Renal cortex interstitium (tissue), 11 donors: ENCODE results near the gene TMEM179. TPM values are rescaled to one million over a fixed set of nuclear protein-coding genes. Genes with fewer than 3 reads are reported as not detected.

ENCODE experiments used
- DNase-seq, 11 donors: peaks; one replicate each; pipeline ENCODE4 v3.0.0-alpha.2; 2013; ENCODE audit warnings: low read depth in 9 of 11, low spot score in 4 of 11; ENCODE audit errors: extremely low read depth in 1 of 11
- polyA plus RNA-seq, 3 donors: library from polyadenylated mRNA; unstranded; fragments of 120-200 nt; gene quantifications; one replicate each; pipeline ENCODE4 v1.2.1, GENCODE V29; 2013; ENCODE audit not compliant: insufficient read length in 3 of 3

Gene TMEM179
- polyA plus RNA-seq, 3 donors: 0.56 to 0.90 (median 0.82) TPM

DNA sequence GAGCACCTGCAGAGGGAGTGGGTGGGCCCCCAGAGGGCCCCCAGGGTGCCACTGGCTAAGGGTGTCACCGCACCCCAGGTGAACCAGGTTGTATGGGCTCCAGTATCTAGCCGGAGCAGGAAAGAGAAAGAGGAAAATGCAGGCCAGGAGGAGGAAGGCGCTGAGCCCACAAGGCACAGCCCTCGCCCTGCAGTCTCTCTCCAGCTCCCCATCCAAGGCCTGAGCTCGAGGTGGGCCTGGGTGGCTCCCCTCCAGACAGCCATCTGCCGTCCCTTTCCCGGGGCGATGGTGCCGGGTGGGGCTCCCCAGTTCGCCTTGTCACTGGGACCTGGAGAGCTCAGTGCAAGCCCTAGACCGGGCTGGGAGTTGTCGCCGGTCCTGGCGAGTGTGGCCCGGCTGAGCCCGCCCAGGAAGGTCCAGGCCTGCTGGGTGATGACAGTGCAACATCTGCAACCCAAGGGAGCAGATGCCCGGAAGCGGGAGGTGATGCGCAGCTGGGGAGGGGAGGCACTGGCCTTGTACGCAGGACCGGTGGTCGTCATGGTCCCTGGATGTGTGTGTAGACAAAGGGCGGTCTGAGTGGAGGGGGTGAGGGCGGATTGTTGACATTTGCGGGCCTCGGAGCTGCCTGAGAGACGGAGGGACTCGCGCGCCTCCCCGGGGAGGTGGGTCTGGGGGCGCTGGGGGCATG is 716 bp downstream of the TMEM179 start:
- no peak for DNase-seq

DNA sequence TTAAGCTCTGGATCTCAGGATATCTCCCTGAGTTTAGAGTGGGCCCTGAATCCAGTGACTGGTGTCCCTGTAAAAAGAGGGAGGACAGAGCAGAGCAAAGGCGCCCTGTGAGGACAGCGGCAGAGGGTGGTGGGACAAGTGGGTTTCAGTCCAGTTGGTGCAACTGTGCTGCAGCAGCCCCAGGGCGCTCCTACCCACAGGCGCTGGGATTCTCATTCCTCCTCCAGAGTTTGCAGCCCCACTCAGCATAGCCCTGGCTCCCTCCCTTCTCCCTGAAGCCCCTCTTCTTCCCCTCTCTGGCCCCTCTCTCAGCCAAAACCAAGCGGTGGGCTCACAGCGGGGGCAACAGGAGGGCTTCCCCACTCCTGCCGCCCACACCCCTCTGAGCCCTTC is 1.6 kb downstream of the TMEM179 start:
- DNase-seq: no peak

DNA sequence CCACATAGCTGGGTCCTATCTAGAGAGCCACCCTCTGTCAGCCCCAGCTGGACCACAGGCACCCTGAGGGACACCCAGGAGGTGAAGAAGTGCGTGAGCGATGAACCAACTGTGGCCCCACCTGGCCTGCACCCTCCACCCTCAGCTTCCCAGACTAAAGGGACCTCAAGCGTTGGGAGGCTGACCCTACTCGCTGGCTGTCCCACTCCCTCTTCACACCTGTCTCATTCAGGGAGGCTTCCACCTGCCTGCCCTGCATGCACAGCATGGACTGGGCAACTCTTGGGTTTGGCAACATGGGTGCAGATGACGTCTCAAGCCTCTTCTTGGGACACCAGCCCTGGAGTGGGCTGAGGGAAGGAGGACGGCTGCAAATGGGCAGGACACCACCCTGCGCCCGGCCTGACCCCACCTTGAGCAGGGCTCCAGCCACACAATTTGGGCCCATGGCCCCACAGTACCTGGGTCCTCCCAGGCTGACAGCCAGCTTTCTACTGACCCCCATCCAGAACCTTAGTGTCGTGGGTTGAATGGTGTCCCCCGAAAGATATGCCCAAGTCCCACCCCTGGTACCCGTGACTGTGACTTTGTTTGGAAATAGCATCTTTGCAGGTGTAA is 2.1 kb downstream of the TMEM179 start:
- no peak for DNase-seq

DNA sequence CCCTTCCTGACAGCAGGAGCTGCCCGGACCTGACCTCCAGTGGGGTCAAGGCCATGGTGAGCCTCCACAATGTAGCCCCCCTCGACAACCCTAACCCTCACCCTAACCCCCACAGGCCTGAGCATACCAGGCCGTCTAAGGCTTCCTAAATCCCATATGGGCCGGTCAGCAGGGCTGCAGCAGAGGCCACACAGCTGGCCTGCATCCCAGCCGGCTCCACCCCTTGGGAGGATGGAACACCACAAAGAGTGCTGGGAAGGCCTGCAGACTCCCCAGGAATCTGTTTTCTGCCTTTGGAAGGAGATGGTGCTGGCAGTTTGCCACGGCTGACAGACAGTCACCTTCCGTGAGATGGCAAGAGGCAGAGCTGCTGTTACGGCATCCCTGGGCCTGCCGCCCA is 2.8 kb downstream of the TMEM179 start:
- no peak for DNase-seq

DNA sequence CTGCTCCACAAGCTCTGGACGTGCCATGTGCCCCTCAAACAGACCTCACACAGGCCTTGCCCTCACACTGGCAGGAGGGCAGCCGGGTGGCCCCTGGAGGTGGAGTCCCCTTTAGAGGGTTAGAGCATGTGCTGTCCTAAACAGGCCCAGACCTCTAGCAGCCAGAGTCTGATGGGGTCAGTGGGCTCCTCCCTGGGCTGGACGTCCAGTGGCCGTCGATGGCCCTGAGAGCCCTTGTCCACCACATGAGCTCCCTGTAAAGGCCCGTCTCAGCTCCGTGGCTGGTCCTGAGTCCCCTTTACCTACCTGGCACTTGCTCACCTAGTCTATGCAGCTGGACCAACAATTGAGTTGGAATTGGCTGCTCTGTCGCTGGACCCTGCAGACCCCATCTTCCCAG is 3.8 kb downstream of the TMEM179 start:
- no peak for DNase-seq

DNA sequence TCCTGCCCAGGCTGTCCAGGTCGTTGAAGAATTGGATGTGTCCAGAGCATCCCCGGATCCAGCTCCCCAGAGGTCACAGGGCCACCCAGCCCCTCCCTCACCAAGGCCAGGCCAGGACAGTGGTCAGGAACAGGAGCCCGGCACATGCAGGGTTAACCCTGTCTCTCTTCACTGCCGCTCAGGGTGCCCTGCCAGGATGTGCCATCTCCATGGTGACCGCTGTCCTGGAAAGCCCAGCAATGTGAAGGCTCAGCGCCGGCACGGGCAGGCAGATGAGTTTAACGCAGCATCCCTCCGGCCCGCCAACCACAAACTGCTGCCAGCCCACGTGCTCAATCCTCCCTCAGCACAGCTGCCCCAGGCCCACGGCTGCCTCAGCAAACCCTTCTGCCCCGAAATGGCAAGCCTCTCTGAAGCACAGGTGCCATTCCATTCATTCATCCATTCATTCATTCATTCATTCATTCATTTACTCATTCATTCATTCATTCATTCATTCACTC is 4.4 kb downstream of the TMEM179 start:
- no peak for DNase-seq

DNA sequence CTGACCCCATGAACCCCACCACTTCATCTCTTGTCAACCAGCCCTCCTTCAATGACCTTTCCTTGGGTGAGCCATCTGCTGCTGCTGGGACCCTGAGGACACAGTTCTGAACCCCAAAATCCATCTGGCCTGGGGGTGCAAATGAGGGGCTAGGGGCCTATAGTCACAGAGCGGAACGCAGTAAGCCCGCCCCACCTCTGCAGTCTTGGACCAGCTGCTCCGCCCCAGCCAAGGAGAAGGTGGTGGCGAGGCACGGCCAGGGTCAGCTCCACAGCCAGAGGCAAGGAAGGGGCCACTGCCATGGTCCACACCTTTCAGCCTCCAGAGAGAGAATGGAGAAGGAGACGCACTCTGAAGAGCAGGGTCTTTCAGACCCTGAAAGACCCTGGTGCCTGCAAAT is 5.1 kb downstream of the TMEM179 start:
- no peak for DNase-seq

DNA sequence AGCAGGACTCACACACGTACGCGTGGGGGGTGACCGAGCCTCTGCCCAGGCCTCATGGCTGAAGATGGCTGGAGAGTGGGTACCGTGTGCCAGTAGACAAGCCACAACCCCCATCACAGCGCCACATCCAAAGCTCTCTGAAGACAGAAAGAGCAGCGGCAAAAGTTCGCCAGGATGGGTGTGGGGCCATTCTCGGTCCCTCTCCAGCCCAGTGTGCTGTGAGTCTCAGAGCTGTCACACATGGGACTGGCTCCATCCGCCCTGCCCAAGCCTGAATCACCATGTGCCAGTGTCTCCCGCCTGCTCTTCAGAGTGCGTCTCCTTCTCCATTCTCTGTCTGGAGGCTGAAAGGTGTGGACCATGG is 5.7 kb downstream of the TMEM179 start:
- DNase-seq: no peak

DNA sequence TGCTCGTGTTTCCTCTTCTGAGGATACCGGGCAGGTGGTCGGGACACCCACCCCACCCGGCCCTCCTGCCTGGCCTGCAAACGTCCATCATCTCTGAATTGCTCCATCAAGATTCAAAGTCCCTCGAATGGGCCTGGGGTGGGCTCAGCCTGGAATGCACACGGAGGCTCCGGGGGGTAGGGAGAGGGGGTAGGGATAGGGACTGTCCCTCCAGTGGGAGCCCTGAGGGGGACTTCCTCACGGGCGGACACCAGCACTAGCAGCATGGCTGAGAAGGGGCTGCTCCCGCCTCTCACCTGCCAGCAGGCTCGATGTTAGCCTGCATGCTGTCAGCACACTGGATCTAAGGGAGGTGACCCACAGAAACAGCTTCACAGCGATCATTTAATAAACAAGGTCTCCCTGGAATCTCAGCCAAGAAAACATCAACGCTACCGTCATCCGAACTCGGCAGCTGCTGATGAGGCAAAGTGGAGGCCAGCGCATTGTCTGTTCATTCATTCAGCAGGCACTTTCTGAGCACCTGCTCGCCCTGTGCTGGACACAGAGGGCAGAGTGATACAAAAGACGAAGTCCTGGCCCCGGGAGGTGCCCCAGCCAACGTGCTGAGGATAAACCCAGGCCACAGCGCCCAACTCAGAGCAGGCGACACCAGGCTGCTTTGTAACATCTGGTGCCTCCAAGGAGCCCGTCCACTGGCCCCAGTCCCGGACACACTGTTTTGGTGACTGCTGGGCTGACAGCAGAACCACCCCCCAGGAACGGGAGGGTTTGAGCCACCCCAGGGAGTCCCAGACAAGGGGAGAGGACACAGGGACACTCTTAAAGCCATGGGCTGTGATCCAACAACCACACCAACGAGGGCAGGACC is 6.3 kb downstream of the TMEM179 start:
- no peak for DNase-seq

DNA sequence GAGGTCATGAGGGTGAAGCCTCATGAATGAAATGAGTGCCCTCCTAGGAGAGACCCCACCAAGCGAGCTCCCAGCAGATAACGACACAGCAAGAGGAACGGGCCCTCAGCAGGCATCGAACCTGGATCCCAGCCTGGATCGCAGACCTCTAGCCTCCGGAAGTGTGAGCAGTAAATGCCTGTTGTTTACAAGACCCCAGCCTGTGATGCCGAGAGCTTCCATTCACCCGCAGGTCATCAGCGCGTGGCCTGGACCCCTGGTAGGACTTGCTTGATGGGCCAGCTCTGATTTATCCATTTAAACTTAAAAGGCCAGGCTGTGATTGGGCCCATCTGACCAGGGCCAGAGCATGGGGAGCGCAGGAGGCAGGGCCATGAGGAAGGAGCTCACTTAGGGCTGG is 7.0 kb downstream of the TMEM179 start:
- no peak for DNase-seq

DNA sequence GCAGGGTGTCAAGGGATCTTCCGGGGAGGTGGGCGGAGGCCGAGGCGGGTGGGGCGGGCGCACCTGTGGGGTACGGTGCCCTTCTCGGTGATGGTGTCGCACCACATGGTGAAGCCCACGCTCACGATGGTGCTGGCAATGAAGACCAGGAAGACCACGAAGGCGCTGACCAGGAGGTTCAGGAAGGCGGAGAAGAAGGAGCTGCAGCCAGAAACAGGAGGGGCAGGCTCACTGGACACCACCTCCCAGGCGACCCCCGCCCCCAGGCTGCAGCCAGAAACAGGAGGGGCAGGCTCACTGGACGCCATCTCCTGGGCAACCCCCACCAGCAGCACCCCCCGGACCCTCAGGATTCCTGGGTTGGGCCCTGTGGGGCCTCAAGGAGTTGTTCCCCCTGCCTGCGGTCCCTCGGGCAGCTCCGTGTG is 7.6 kb downstream of the TMEM179 start:
- no peak for DNase-seq

DNA sequence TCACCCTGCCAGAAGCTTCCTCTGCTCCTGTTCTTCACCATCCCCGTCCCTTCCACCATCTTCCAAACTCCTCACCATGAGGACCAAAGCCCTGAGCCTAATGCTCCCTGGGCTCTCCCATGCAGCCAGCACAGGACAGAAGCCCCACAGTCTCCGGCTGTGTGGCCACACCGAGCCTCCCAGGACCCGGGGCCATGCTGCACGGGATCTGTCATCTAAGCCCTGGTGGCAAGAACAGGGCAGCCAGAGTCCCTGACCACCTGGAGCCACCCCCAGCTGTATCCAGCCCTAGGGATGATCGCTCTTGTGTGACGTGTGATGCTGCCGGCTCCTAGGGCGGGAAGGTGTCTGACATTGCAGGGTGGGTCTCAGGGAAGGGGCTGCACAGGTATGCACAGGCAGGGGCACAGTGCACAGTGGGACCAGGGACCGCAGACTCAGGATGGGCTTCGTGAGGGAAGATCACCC is 8.1 kb downstream of the TMEM179 start:
- no peak for DNase-seq

DNA sequence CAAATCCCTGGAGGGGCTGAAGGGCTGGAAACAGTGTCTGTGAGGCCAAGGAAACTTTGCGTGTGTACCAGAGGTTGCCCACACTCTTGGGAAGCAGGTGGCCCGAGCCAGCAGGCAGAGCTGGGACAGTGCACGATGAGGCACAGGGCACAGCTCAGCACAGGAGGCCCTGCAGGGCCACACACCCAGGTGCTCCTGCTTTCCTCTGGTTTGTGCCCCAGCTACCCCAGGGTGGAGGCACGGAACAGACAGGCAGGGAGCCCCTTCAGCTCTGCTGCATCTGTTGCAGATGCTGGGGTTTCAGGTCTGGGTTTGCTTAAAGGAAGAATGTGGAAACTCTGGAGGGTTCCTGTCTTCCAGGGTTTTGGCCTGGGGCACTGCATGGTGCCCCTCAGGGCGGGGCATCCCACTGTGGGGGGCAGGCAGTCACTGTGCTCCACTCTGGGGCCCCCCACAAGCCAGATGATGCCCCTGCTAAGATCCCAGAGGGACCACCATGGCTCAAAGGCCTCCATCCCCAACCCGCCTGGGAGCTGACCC is 8.6 kb downstream of the TMEM179 start:
- DNase-seq: no peak

DNA sequence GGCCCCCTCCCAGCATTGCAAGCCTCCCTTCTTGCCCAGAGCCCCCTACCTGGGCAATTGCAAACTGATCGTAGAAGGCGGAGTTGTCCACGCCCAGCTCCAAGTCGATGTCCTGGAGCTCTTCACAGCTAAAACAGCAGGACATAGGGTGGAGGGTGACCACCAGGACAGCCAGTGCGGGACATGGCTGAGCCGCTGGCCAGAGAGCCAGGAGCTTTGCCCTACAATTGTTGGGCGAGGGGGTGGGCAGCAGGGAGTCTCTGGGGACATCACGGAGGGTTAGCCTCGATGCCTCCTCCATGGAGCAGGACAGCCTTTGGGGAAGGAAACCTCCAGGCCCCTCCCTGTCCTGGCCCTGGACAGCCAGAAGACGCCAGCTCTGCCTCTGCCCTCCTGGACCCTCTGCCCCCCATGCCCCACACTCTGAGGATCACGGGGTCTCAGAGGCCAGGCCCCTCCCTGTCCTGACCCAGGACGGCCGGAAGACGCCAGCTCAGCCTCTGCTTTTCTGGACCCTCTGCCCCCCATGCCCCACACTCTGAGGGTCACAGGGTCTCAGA is 9.4 kb downstream of the TMEM179 start:
- no peak for DNase-seq

DNA sequence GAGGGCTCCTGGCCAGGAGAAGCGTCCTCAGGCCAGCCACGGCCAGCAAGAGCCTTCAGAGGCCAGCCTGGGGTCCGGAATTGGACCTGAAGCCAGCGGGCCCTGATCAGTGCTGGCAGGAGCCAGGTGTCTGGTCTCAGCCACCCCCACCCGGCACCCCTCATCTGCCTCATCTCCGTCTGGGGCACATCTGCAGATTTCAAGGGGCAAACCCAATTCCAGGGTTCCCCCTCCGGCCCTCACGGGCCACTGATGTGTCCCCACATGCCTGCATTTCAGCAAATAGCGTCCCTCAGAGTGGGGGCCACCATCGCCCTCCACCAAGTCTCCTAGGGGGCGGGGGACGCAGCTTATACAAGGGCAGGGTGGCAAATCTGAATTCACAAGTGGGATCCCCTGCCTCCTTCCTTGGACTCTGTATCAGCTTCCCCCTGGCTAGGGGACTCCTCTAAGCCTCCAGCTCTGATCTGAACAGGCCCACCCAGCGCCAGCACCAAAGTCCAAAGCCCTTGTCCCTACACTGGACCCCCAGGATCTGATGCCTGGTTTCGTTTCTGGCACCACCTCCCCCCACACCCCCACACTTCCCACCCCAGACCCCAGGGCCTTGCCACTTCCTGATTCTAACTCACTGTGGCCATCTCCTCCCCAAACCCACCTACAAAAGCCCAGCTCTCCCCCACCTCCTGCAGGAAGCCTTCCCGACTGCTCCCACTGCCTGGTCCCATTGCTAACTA is 10.1 kb downstream of the TMEM179 start:
- DNase-seq: no peak

DNA sequence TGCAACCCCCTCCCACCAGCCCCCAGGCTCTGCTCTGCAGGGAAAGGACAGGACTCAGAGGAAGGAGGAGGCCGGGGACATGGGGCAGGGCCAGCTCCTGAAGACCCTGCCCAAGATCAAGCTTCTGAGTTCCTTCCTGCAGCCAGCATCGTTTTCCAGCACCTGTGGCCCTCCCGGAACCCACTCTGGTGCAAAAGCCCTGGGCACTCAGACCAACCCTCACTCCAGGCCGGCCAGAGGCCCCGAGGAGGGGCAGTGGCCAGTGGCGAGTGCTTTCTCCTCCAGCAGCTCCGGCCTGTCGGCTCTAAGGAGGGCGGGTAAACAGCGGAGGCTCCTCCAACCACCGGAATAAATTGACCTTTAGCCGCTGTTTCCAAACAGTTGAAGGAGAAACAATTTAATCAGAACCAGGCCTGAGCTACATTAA is 10.8 kb downstream of the TMEM179 start:
- DNase-seq: no peak

DNA sequence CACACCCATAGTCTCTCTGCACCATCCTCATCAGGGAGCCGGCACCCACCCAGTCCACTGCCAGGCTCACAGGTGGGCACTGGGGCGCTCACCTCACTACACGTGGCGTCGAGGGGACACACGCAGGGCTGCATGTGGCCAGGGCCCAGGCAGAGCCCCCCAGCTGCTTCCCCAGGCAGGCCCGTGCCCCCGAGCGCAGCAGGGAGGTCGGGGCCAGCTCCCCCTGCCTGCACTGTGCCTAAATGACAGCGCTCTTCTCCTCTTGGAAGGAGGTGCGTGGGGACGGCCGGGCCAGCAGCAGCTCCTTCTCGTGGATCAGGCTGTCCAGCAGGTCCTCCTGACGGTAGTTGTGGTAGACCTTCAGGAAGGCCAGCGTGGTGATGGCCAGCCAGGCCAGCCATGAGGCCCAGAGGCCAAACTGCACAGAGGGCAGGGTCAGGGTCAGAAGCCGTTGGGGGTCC is 11.3 kb downstream of the TMEM179 start:
- DNase-seq: no peak

DNA sequence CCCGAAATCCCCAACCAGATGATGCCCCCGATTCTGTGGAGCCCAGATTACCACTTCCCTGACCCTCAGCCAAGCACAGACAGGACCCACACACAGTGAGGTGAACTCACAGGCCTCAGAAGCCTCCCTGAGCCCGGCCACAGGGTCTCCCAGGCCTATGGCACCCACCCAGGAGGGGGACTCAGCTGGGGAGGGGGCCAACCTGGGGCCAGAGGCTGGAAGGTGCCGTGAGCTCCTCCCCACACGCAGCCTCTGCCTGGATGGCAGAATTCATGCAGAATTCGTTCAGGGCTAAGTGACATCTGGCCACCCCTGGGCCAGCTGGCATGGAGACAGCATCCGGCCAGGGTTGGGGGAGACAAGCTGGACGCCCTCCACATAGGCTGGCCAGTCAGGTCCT is 11.8 kb downstream of the TMEM179 start:
- DNase-seq: no peak

DNA sequence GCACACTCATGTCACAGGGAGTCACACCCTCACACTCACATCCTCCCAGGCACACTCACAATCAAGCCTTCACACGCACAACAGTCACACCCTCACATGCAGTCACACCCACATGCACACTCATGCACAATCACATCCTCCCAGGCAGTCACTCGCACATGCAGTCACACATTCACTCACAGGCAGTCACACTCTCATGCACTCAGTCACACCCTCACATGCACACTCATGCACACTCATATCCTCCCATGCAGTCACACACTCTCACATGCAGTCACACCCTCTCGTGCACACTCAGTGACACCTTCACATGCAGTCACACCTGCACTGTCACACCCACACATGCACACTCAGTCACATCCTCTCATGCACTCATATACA is 12.3 kb downstream of the TMEM179 start:
- no peak for DNase-seq
